Measurements from ENCODE around the gene EFNA4.

GRCh38 chr1:155107309-155108264 lies 44.0 kb downstream of the EFNA4 start:
- TF ChIP-seq EZH2 (IDR thresholded peaks at IDR 0.05; ENCODE audit: insufficient read depth, poor library complexity, severe bottlenecking) = no peak
- TF ChIP-seq EZH2phosphoT487 (IDR thresholded peaks at IDR 0.05; ENCODE audit: insufficient read depth, low read depth) = no peak

All from GM23248 (cell line).